BLaER1 (cell line): ENCODE results near the gene TMEM107.
A peak's percentile ranks its signal among the peaks of the same experiment; 100 is the strongest.
"Not testable (repeated sequence)": the region's sequence is repeated elsewhere in the genome, so short reads cannot be mapped to it uniquely, and the experiment has no call there.

Source experiments
- H3K27ac ChIP-seq: shearing (Covaris generic); formaldehyde crosslinking; 2 replicates; pipeline ENCODE4 v1.8.1; 2022
- H3K27me3 ChIP-seq: shearing (Covaris generic); formaldehyde crosslinking; 2 replicates; pipeline ENCODE4 v1.8.1; 2022
- H3K36me3 ChIP-seq: shearing (Covaris generic); formaldehyde crosslinking; 2 replicates; pipeline ENCODE4 v1.8.1; 2022
- H3K4me1 ChIP-seq: shearing (Covaris generic); formaldehyde crosslinking; 2 replicates; pipeline ENCODE4 v1.8.1; 2022
- H3K4me2 ChIP-seq: shearing (Covaris generic); formaldehyde crosslinking; 2 replicates; pipeline ENCODE4 v1.8.1; 2022
- H3K4me3 ChIP-seq: shearing (Covaris generic); formaldehyde crosslinking; 2 replicates; pipeline ENCODE4 v1.8.1; 2022
- H3K9ac ChIP-seq: shearing (Covaris generic); formaldehyde crosslinking; 2 replicates; pipeline ENCODE4 v1.8.1; 2022
- H3K9me3 ChIP-seq: shearing (Covaris generic); formaldehyde crosslinking; 2 replicates; pipeline ENCODE4 v1.8.1; 2022
- H4K20me1 ChIP-seq: shearing (Covaris generic); formaldehyde crosslinking; 2 replicates; pipeline ENCODE4 v1.8.1; 2022
- Cebpa-rat ChIP-seq: shearing (Covaris generic); IDR thresholded peaks from 2 replicates; pipeline ENCODE4 v1.8.1; 2022

The TMEM107 gene

DNA sequence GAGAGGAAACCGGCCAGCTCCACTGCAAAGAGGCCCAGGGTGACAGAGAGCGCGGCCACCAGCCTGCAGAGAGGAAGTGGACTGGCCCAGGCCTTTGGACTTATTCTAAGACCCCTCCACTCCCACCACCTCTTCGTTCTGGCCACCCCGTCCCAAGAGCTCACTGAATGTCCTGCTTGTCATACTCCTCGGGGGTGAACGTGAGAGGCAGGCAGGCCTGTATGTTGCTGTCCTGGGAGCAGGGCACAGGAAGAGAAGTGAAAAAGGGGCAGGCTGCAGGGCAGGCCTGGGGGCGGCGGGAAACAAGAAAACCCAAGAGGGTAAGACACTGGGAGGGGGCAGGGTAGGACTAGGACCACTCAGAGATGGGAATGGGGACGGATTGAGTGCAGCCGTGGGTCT, 384 bp downstream of the TMEM107 start:
- H3K27me3 ChIP-seq: no peaks in the 10 kb centered on the region
- peak overlapping the region; percentile 98 for H3K4me2 ChIP-seq
- peak overlapping the region; percentile 91 for H3K9ac ChIP-seq
- H3K36me3 ChIP-seq: no peaks in the 10 kb centered on the region
- TF ChIP-seq Cebpa-rat: no peak
- no peaks in the 10 kb centered on the region for H4K20me1 ChIP-seq
- no peaks in the 10 kb centered on the region for H3K9me3 ChIP-seq
- peak overlapping the region; percentile 76 for H3K4me3 ChIP-seq
- H3K27ac ChIP-seq: peak overlapping the region; percentile 91
- H3K4me1 ChIP-seq: peaks cover 57% of the 10 kb centered on the region

DNA sequence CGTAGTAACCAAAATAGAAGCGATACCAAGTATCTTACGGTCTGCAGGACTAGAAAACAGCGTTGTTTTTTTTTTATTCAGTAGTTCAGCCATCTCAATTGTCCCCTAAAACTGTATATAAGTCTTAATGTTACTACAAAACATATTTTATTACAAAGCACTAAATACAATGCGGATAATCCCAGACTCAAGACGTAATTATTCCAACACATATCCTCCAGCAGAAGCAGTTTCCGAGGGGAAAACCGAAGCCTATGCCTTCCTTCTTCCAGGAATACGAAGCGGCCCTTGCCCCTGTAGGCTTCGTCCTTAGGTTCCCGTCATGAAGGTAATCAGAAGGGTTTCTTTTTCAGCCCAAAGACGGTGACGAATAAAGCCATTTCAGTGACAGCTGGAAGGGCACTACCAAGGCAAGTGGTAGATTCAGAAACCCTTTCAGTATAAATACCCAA, 2.3 kb downstream of the TMEM107 start:
- no peak for TF ChIP-seq Cebpa-rat

DNA sequence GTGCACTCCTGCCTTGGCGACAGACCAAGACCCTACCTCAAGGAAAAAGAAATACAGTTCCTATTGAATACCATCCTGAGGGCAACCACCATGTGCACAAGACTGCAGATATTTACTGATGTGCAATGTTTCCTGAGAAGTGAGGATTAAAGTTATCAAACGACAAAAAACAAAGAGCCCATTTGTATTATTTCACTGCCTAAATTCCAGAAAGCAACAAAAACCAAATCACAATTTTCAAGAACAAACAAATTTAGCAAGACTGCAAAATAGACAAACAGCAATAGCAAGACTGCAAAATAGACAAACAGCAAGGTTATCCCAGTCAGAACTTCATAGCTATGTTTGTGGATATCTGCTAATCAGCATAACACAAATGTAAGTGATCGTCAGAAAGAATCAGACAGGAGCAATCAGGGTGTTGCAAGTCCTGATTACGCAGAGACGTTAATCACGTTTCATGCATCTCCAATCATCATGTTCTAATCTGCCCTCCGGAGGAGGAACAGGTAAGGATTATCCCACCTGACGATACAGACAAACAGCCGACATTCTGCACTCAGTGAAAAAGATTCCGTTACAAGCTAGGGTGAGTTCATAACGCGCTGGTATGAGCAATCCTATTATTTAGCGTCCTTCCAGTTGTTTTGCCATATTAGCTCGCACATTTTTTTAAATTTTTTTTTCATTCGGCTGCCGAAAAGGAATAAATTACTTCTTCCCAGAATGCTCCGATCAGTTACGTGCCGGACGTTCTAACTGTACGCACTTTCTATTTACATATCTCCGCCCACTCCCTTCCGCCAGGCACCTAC, 2.9 kb downstream of the TMEM107 start:
- peak overlapping the region; percentile 98 for H3K27ac ChIP-seq
- no peaks in the 10 kb centered on the region for H3K27me3 ChIP-seq
- H3K9me3 ChIP-seq: no peaks in the 10 kb centered on the region
- H3K9ac ChIP-seq: peak overlapping the region; percentile 96
- H3K4me2 ChIP-seq: peak overlapping the region; percentile 98
- H3K4me1 ChIP-seq: peaks cover 68% of the 10 kb centered on the region
- peak overlapping the region; percentile 62 for H3K4me3 ChIP-seq
- H3K36me3 ChIP-seq: no peaks in the 10 kb centered on the region
- no peaks in the 10 kb centered on the region for H4K20me1 ChIP-seq
- peak; percentile 71 for TF ChIP-seq Cebpa-rat

More for the DNA sequence above, 2.3 kb downstream of the TMEM107 start:
- Histone ChIP-seq H3K4me1 (peaks cover 68% of the 10 kb centered on the region), H3K9ac (peak overlapping the region; percentile 96), H3K36me3 (no peaks in the 10 kb centered on the region), H3K4me3 (peak overlapping the region; percentile 62), H3K4me2 (peak overlapping the region; percentile 98), H4K20me1 (no peaks in the 10 kb centered on the region), H3K27ac (peak overlapping the region; percentile 98), H3K9me3 (no peaks in the 10 kb centered on the region), H3K27me3 (no peaks in the 10 kb centered on the region)

DNA sequence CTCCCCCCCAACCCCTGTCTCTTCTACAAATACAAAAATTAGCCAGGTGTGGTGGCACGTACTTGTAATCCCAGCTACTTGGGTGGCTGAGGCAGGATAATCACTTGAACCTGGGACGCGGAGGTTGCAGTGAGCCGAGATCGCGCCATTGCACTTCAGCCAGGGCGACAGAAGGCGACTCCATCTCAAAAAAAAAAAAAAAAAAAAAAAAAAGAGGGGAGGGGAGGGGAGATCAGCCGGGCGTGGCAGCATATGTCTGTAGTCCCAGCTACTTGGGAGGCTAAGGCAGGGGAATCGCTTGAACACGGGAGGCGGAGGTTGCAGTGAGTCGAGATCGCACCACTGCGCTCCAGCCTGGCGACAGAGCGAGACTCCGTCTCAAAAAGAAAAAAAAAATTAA, 6.0 kb downstream of the TMEM107 start:
- H3K36me3 ChIP-seq, H3K9me3 ChIP-seq, H3K9ac ChIP-seq, H3K27me3 ChIP-seq, H3K4me3 ChIP-seq, H4K20me1 ChIP-seq, H3K27ac ChIP-seq: not testable (repeated sequence)
- peak overlapping the region; percentile 14; the same call in 1 of the 2 replicates for H3K4me2 ChIP-seq
- peaks cover 49% of the 10 kb centered on the region for H3K4me1 ChIP-seq

DNA sequence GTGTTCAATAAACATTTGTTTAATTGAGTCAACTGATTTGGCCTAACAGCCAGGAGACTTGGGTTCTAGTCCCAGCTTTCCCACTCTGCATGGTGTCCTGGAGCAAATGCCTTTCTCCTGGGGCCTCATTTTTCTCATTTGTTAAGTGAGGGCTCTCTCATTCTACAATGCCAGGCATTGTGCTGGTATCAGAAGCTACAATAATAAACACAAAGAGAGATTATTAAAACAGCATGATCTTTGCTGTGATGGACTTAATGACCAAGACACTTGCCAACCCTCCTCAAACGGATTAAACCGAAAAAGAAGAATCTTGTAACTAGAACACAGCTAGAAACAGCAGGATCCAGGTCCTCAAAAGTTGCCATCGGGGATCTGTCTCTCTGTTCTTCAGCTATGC, 8.7 kb downstream of the TMEM107 start:
- Histone ChIP-seq H3K36me3 (no peaks in the 10 kb centered on the region), H4K20me1 (no peaks in the 10 kb centered on the region), H3K4me2 (no peak overlapping the region), H3K9me3 (no peaks in the 10 kb centered on the region), H3K4me3 (no peak overlapping the region), H3K27ac (no peak overlapping the region), H3K4me1 (peaks cover 48% of the 10 kb centered on the region), H3K9ac (no peak overlapping the region; the same call in 1 of the 2 replicates), H3K27me3 (no peaks in the 10 kb centered on the region)
- TF ChIP-seq Cebpa-rat: no peak

DNA sequence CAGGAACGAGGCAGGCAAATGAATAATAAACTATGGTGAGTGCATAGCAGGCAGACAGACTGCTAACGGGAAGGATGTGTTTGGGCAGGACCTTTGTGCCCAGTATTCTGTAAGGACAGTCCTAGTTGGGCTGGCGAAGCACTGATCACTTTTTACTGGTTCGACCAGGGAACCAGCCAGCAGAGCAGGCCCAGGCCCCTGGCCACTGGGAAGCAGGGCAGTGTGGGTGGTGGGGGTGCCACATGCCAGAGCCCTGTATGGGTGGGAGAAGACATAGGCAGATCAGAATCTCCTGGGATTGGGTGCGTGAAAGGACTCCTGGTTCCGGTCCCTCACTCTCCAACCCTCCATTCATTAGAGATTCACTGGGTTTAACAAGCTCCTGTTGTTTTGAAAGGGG, 9.4 kb downstream of the TMEM107 start:
- no peaks in the 10 kb centered on the region for H3K36me3 ChIP-seq
- H4K20me1 ChIP-seq: peaks cover 6% of the 10 kb centered on the region
- H3K4me1 ChIP-seq: peaks cover 44% of the 10 kb centered on the region
- H3K4me2 ChIP-seq: no peak overlapping the region
- H3K9ac ChIP-seq: no peak overlapping the region
- H3K9me3 ChIP-seq: no peaks in the 10 kb centered on the region
- H3K27ac ChIP-seq: no peak overlapping the region
- no peak for TF ChIP-seq Cebpa-rat
- no peaks in the 10 kb centered on the region for H3K27me3 ChIP-seq
- H3K4me3 ChIP-seq: no peak overlapping the region

DNA sequence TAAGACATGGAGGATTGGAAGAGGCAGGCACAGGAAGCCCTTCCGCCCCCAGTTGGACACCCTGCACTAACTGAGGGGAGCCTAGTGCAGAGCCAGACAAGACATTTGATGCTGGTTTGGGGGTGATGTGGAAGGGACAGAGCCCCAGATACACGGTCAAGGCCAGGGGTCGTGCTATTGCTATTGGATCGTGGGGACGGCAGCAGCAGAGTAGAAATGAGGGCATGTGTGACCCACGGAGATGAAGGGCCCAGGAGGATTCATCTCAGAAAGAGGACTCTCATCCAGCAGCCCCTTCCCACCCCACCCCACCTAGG, 11.4 kb downstream of the TMEM107 start:
- Histone ChIP-seq H3K27me3 (no peaks in the 10 kb centered on the region), H3K4me1 (peaks cover 44% of the 10 kb centered on the region), H3K9me3 (no peaks in the 10 kb centered on the region), H3K4me3 (no peak overlapping the region; the same call in 1 of the 2 replicates), H3K9ac (no peak overlapping the region; the same call in 1 of the 2 replicates), H3K27ac (peak overlapping the region; percentile 98), H3K36me3 (peaks cover 16% of the 10 kb centered on the region), H4K20me1 (peaks cover 25% of the 10 kb centered on the region), H3K4me2 (peak overlapping the region; percentile 91)
- no peak for TF ChIP-seq Cebpa-rat

DNA sequence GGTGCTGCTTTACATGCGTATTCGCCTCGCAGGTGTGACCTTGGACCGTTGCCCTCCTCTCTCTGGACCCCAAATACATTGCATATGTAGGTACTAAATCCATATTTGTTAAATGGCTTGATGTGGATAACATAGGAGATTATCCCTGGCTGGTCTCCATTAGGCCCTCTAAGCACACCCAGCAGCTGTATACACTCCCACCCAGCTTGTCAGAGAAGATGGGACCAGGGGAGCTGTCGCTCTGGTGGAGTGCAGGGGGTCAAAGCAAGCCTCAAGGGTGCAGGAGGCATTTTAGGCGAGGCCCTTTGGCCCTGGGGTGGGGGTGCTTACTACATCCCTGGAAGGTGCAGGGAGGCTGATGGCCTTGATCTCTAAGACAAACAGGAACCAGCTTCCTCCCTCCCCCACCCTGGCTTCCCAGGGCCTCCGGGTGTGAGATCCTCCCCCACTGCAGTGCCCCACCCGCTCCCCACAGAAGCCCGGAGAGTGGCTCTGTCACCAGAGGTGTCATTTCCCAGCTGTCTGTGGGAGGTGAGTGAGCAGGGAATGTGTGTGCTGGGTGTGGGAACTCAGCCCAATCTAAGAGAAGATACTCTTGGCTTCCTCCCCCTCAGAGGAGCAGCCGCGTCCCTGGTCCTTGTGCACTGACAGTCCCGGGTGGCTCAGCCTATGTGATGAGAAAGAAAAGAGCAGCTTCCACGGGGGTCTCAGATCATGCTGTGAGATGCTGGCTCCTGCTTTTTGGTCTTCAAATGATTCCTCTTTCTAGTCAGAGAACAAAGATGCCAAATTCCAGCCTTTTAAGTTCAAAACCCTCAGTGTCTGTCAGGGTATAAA, 12.0 kb downstream of the TMEM107 start:
- no peak for TF ChIP-seq Cebpa-rat

DNA sequence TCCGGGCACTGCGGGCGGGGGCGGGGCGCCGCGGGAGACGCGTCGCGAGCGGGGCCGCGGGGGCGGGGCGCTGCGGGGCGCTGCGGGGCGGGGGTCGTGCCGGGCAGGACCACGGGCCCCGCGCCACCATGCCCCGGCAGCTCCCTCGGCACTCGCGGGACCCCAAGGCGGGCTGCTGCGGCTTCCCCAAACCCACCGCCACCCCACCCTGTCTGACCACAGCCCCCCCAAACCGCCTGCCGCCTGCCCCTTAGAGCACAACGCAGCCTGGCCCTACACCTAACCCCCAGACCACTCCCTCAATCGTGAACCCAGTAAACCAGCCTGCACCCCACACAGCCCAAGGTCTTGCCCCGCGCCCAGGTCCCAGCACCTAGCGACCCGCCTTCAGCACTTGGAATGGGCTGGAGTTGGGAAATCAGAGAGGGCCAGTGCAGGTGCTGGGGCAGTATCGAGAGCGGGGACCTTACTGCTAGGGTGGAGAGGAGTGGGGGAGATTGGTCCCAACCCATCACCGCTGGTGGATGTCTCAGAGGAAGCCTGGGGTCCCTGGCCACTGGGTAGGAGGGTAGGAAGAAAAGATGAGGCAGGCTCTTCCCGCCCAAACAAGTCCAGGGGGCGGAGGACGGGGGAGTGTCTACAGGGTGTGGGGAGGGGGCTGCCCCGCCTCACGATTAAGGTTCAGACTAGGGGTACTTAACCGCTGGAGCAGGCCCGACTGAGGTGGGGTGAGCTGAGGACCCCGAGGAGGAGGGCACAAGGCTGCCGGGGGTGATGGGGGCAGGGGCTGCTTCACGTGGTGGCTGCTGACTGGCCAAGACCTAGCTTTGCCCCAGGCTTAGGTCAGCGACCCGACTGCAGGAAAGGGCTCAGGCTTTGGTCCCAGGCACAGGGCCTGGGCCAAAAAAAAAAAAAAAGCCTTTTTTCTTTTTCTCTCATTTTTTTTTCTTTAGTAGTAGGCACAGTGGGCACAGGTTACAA, 12.9 kb downstream of the TMEM107 start:
- Histone ChIP-seq H4K20me1 (peaks cover 32% of the 10 kb centered on the region), H3K4me1 (peaks cover 54% of the 10 kb centered on the region), H3K27ac (peak overlapping the region; percentile 98)

More for the DNA sequence above, 12.0 kb downstream of the TMEM107 start:
- Histone ChIP-seq H3K4me3 (peak overlapping the region; percentile 100), H3K27me3 (no peaks in the 10 kb centered on the region), H3K4me1 (peaks cover 49% of the 10 kb centered on the region), H4K20me1 (peaks cover 31% of the 10 kb centered on the region), H3K9me3 (no peaks in the 10 kb centered on the region), H3K36me3 (peaks cover 21% of the 10 kb centered on the region), H3K9ac (peak overlapping the region; percentile 99; the same call in 1 of the 2 replicates), H3K4me2 (peak overlapping the region; percentile 91), H3K27ac (peak overlapping the region; percentile 98)

More for the DNA sequence above, 12.9 kb downstream of the TMEM107 start:
- TF ChIP-seq Cebpa-rat: no peak
- H3K27me3 ChIP-seq: no peaks in the 10 kb centered on the region
- peak overlapping the region; percentile 100 for H3K4me3 ChIP-seq
- no peaks in the 10 kb centered on the region for H3K9me3 ChIP-seq
- H3K36me3 ChIP-seq: peaks cover 22% of the 10 kb centered on the region
- H3K4me2 ChIP-seq: peak overlapping the region; percentile 91
- peak overlapping the region; percentile 99 for H3K9ac ChIP-seq
